Central memory CD4-positive, alpha-beta T cell (primary cell): ENCODE measurements around the gene SIGLEC11.
"Not testable (repeated sequence)": the region's sequence is repeated elsewhere in the genome, so short reads cannot be mapped to it uniquely, and the experiment has no call there.

Source experiments
- DNase-seq: peaks from one replicate; pipeline ENCODE4 v3.0.0; 2022
- total RNA-seq, 3 experiments: gene quantifications; one replicate each; lab custom pipeline; 2026; lab: John Stamatoyannopoulos, UW

The SIGLEC11 gene
- 0 to 0.04 (median 0) reads per million in 3 experiments for total RNA-seq

GRCh38 chr19:49960980-49961379 lies at the start of gene SIGLEC11:
SIGLEC11 (minus strand) TSS chr19:49961172; CDS start chr19:49961081, 91 bp downstream.
- DNase-seq: not testable (repeated sequence)

- DNase-seq: no peak
These were observed 47.6 kb upstream of the SIGLEC11 start for GRCh38 chr19:50008532-50008931.

- DNase-seq: no peak
These were observed 47.0 kb upstream of the SIGLEC11 start for GRCh38 chr19:50007947-50008346.

- no peak for DNase-seq
These were observed 46.2 kb upstream of the SIGLEC11 start for GRCh38 chr19:50007170-50007569.

- no peak for DNase-seq
These were observed 44.5 kb upstream of the SIGLEC11 start for GRCh38 chr19:50005428-50005827.

GRCh38 chr19:50003810-50004419 lies 42.9 kb upstream of the SIGLEC11 start:
- no peak for DNase-seq

- DNase-seq: no peak
These were observed 42.3 kb upstream of the SIGLEC11 start for GRCh38 chr19:50003254-50003788.

GRCh38 chr19:50002386-50002960 lies 41.5 kb upstream of the SIGLEC11 start:
- no peak for DNase-seq

- no peak for DNase-seq
These were observed 40.8 kb upstream of the SIGLEC11 start for GRCh38 chr19:50001775-50002174.

- DNase-seq: no peak
These were observed 40.0 kb upstream of the SIGLEC11 start for GRCh38 chr19:50000841-50001557.

GRCh38 chr19:50000038-50000840 lies 39.3 kb upstream of the SIGLEC11 start:
- DNase-seq: no peak

- DNase-seq: no peak
These were observed 38.5 kb upstream of the SIGLEC11 start for GRCh38 chr19:49999371-50000010.

GRCh38 chr19:49997709-49998108 lies 36.7 kb upstream of the SIGLEC11 start:
- peak; percentile 13 for DNase-seq

GRCh38 chr19:49988433-49988832 lies 27.5 kb upstream of the SIGLEC11 start:
- no peak for DNase-seq

GRCh38 chr19:49988007-49988406 lies 27.0 kb upstream of the SIGLEC11 start:
- no peak for DNase-seq

- DNase-seq: peak; percentile 81
These were observed 26.3 kb upstream of the SIGLEC11 start for GRCh38 chr19:49987159-49987698.

- DNase-seq: no peak
These were observed 25.4 kb upstream of the SIGLEC11 start for GRCh38 chr19:49986354-49986753.

- DNase-seq: no peak
These were observed 24.9 kb upstream of the SIGLEC11 start for GRCh38 chr19:49985871-49986270.

- no peak for DNase-seq
These were observed 23.5 kb upstream of the SIGLEC11 start for GRCh38 chr19:49984491-49984890.

GRCh38 chr19:49983645-49984229 lies 22.8 kb upstream of the SIGLEC11 start:
- DNase-seq: peak; percentile 59
